IMR-90 (cell line): Measurements from ENCODE around the gene OR10K1. TPM values are rescaled to one million over a fixed set of nuclear protein-coding genes. Genes with fewer than 3 reads are reported as not detected.

ENCODE experiments used
- ATAC-seq: fragments of 200-7000 bp; cut with Tn5 transposase; 2 replicates; pipeline ENCODE4 v1.9.1; 2020; ENCODE audit warnings: low read depth, mild to moderate bottlenecking, moderate library complexity
- BruUV-seq: library from RNA; stranded (reverse); fragments of 400-500 nt; replicated peaks from 2 replicates; lab custom pipeline; 2021; lab: Mats Ljungman, UMichigan
- CTCF ChIA-PET: fragments of 300-600 bp; formaldehyde crosslinking; extraction: SDS; loops from one replicate; lab custom pipeline; 2021; ENCODE audit warnings: antibody characterized with exemption; lab: Yijun Ruan, JAX
- POLR2A ChIA-PET: fragments of 300-600 bp; sonication (Branson Sonifier 250); formaldehyde crosslinking; loops from one replicate; lab custom pipeline; 2022; ENCODE audit warnings: antibody characterized with exemption; ENCODE audit not compliant: unreplicated experiment; lab: Charles Lee
- DNase-seq: peaks from one replicate; pipeline ENCODE4 v3.0.0; 2013
- H2AFZ ChIP-seq: replicated peaks from 2 replicates; pipeline ENCODE3; 2013; ENCODE audit warnings: low read length, mild to moderate bottlenecking; ENCODE audit not compliant: poor library complexity
- H2AK5ac ChIP-seq: 2 replicates; pipeline ENCODE4 v1.6.1; 2013; ENCODE audit warnings: low read depth, low read length, inconsistent platforms
- H2AK9ac ChIP-seq: replicated peaks from 2 replicates; pipeline ENCODE3; 2013; ENCODE audit warnings: mild to moderate bottlenecking, low read depth, low read length, moderate library complexity; ENCODE audit not compliant: poor library complexity
- H2BK120ac ChIP-seq: 2 replicates; pipeline ENCODE4 v1.6.1; 2013; ENCODE audit warnings: low read depth, low read length, inconsistent platforms
- H2BK15ac ChIP-seq: 3 replicates; pipeline ENCODE4 v1.6.1; 2013; ENCODE audit warnings: low read depth, low read length, inconsistent platforms
- H2BK20ac ChIP-seq: 2 replicates; pipeline ENCODE4 v1.6.1; 2013; ENCODE audit warnings: low read depth, mild to moderate bottlenecking, inconsistent platforms, low read length, moderate library complexity
- H2BK5ac ChIP-seq: 2 replicates; pipeline ENCODE4 v1.6.1; 2013; ENCODE audit warnings: mild to moderate bottlenecking, low read depth, low read length, inconsistent platforms; ENCODE audit not compliant: poor library complexity, severe bottlenecking
- H3K14ac ChIP-seq: replicated peaks from 2 replicates; pipeline ENCODE4 v1.6.1; 2013; ENCODE audit warnings: low read depth, low read length, inconsistent platforms
- H3K18ac ChIP-seq: 2 replicates; pipeline ENCODE4 v1.6.1; 2013; ENCODE audit warnings: low read depth, low read length, control low read depth
- H3K23ac ChIP-seq: 2 replicates; pipeline ENCODE4 v1.6.1; 2013; ENCODE audit warnings: low read depth, low read length, inconsistent platforms
- H3K27ac ChIP-seq: 2 replicates; pipeline ENCODE4 v1.5.1; 2013; ENCODE audit warnings: mild to moderate bottlenecking, control low read depth, low read length; ENCODE audit not compliant: insufficient read depth
- H3K27me3 ChIP-seq: 2 replicates; pipeline ENCODE4 v1.6.1; 2013; ENCODE audit warnings: low read length; ENCODE audit not compliant: control insufficient read depth, insufficient read depth
- H3K36me3 ChIP-seq: 2 replicates; pipeline ENCODE4 v1.6.1; 2013; ENCODE audit warnings: low read length, mixed read lengths; ENCODE audit not compliant: control insufficient read depth, insufficient read depth
- H3K4ac ChIP-seq: 2 replicates; pipeline ENCODE4 v1.6.1; 2013; ENCODE audit warnings: low read depth, low read length, inconsistent platforms
- H3K4me1 ChIP-seq: 2 replicates; pipeline ENCODE4 v1.6.1; 2013; ENCODE audit warnings: low read length, mixed read lengths; ENCODE audit not compliant: control insufficient read depth, insufficient read depth
- H3K4me2 ChIP-seq: 2 replicates; pipeline ENCODE4 v1.6.1; 2013; ENCODE audit warnings: low read depth, mild to moderate bottlenecking, control low read depth, low read length, moderate library complexity
- H3K4me3 ChIP-seq: 2 replicates; pipeline ENCODE4 v1.5.1; 2013; ENCODE audit warnings: low read depth, mild to moderate bottlenecking, control low read depth, low read length, moderate library complexity; ENCODE audit not compliant: insufficient read depth
- H3K56ac ChIP-seq: 2 replicates; pipeline ENCODE4 v1.6.1; 2013; ENCODE audit warnings: low read length, inconsistent platforms; ENCODE audit not compliant: insufficient read depth; ENCODE audit errors: extremely low read depth
- H3K79me1 ChIP-seq, 2 experiments: 2 replicates each; pipeline ENCODE4 v1.6.1; 2013; ENCODE audit warnings: low read length in 2 of 2, inconsistent platforms in 1 of 2, low read depth in 1 of 2
- H3K9ac ChIP-seq: 2 replicates; pipeline ENCODE4 v1.6.1; 2013; ENCODE audit warnings: low read depth, low read length, control low read depth
- H3K9me1 ChIP-seq: 2 replicates; pipeline ENCODE4 v1.6.1; 2013; ENCODE audit warnings: low read length, inconsistent platforms; ENCODE audit not compliant: insufficient read depth
- H3K9me3 ChIP-seq: 2 replicates; pipeline ENCODE4 v1.6.1; 2013; ENCODE audit warnings: low read length; ENCODE audit not compliant: control insufficient read depth, insufficient read depth
- H4K20me1 ChIP-seq: 2 replicates; pipeline ENCODE4 v1.6.1; 2013; ENCODE audit warnings: low read length, inconsistent platforms; ENCODE audit not compliant: insufficient read depth
- H4K5ac ChIP-seq: 2 replicates; pipeline ENCODE4 v1.6.1; 2013; ENCODE audit warnings: mild to moderate bottlenecking, low read depth, low read length, control low read depth
- H4K8ac ChIP-seq, 2 experiments: 2 replicates each; pipeline ENCODE4 v1.6.1; 2013; ENCODE audit warnings: low read depth in 2 of 2, low read length in 2 of 2, control low read depth in 1 of 2, inconsistent platforms in 1 of 2
- H4K91ac ChIP-seq: 2 replicates; pipeline ENCODE4 v1.6.1; 2013; ENCODE audit warnings: low read depth, low read length, inconsistent platforms; ENCODE audit not compliant: insufficient read depth
- CHD1 ChIP-seq: IDR thresholded peaks from 2 replicates; pipeline ENCODE4 v1.6.1; 2012; ENCODE audit warnings: low read depth, low read length, improper control_type of control experiment
- FOS ChIP-seq: fragments of 150-350 bp; IDR thresholded peaks from 2 replicates; pipeline ENCODE4 v1.6.1; 2016; ENCODE audit warnings: low read depth, low read length
- MAFK ChIP-seq: IDR thresholded peaks from 2 replicates; pipeline ENCODE4 v1.6.1; 2012; ENCODE audit warnings: low read depth, low read length, improper control_type of control experiment
- MXI1 ChIP-seq: IDR thresholded peaks from 2 replicates; pipeline ENCODE4 v1.6.1; 2012; ENCODE audit warnings: low read depth, mild to moderate bottlenecking, low read length, moderate library complexity, borderline replicate concordance
- NFE2L2 ChIP-seq: fragments of 150-350 bp; IDR thresholded peaks from 2 replicates; pipeline ENCODE4 v1.6.1; 2016; ENCODE audit warnings: low read depth, mild to moderate bottlenecking, low read length
- RCOR1 ChIP-seq: IDR thresholded peaks from 2 replicates; pipeline ENCODE4 v1.6.1; 2012; ENCODE audit warnings: mild to moderate bottlenecking, low read length, improper control_type of control experiment; ENCODE audit not compliant: insufficient replicate concordance
- dilution Hi-C: fragments of 300-500 bp; cut with HindIII; formaldehyde crosslinking; loops from one replicate; pipeline ENCODE4 v1.14.3; 2018; ENCODE audit warnings: low sequenced_read_pairs; ENCODE audit not compliant: unreplicated experiment
- in situ Hi-C: fragments of 300-500 bp; cut with MboI; formaldehyde crosslinking; loops from 3 replicates; pipeline ENCODE4 v1.14.3; 2019; ENCODE audit warnings: low sequenced_read_pairs, inconsistent platforms, mixed read lengths
- intact Hi-C: fragments of 100-400 bp; cut with micrococcal nuclease; formaldehyde crosslinking; loops from 2 replicates; pipeline ENCODE4 v1.10.0; 2022
- polyA plus RNA-seq, 3 experiments: library from polyadenylated mRNA; depleted of rRNA; stranded (reverse); fragments of >200 nt; gene quantifications; 2 replicates each; pipeline ENCODE4 v1.2.3, GENCODE V29; 2012; ENCODE audit warnings: low replicate concordance in 1 of 3
- total RNA-seq: library from RNA; depleted of rRNA; stranded (reverse); fragments of >200 nt; gene quantifications from 2 replicates; pipeline ENCODE4 v1.2.3, GENCODE V29; 2012
- TF ChIP-seq, protein P1 (sequence below): fragments of 150-350 bp; IDR thresholded peaks from 2 replicates; pipeline ENCODE4 v1.6.1; 2017; ENCODE audit warnings: mild to moderate bottlenecking, antibody characterized with exemption, low read length, low read depth

OR10K1 gene
- total and polyA plus RNA-seq, 2 of the 4 experiments (the other 2 are of a cell fraction), result not detected

DNA sequence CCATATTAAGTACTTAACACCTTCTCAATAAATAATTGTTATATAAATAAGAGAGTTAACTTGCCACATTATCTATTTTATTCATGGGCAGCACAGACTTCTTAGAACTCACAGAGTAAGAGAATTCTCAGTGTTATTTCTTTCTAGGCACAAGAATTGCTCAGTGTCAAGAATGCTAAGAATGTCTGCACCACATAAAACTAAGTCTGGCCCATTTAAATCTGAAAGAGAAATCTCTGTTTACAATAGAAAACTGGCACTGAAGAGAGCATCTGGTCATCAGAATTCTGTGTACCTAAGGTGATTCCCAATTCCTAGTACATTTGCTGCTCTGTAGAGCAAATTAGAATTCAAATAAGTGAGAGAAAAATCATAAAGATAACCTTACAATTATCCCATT is 39.4 kb upstream of the OR10K1 start:
- Histone ChIP-seq H3K27ac (no peak overlapping the region), H2AFZ (no peak overlapping the region), H3K36me3 (no peaks in the 10 kb centered on the region), H2BK15ac (no peak overlapping the region), H4K8ac (no peak overlapping the region), H3K4me2 (no peak overlapping the region), H2BK20ac (no peak overlapping the region), H3K79me1 (no peaks in the 10 kb centered on the region), H2AK5ac (no peak overlapping the region), H3K9me1 (no peaks in the 10 kb centered on the region), H3K9ac (no peak overlapping the region), H3K18ac (no peak overlapping the region), H3K4ac (no peak overlapping the region), H4K5ac (no peak overlapping the region), H4K20me1 (no peaks in the 10 kb centered on the region), H2AK9ac (no peak overlapping the region), H4K91ac (no peak overlapping the region), H3K14ac (no peak overlapping the region), H3K4me3 (no peak overlapping the region), H3K27me3 (no peaks in the 10 kb centered on the region), H3K23ac (no peak overlapping the region), H2BK120ac (no peak overlapping the region), H3K4me1 (no peaks in the 10 kb centered on the region), H3K9me3 (no peaks in the 10 kb centered on the region; the same call in 1 of the 2 replicates), H3K56ac (no peak overlapping the region), H2BK5ac (no peak overlapping the region)
- no TSS peak for BruUV-seq
- intact Hi-C loops (no loop called here), in situ Hi-C loops (no loop called here), dilution Hi-C loops (no loop called here)
- TF ChIP-seq NFE2L2, result no peak
- TF ChIP-seq MXI1, result no peak
- TF ChIP-seq MAFK, result no peak
- TF ChIP-seq CHD1, result no peak
- no peak for TF ChIP-seq RCOR1
- TF ChIP-seq, protein P1, sequence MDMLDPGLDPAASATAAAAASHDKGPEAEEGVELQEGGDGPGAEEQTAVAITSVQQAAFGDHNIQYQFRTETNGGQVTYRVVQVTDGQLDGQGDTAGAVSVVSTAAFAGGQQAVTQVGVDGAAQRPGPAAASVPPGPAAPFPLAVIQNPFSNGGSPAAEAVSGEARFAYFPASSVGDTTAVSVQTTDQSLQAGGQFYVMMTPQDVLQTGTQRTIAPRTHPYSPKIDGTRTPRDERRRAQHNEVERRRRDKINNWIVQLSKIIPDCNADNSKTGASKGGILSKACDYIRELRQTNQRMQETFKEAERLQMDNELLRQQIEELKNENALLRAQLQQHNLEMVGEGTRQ, result no peak
- no peak for TF ChIP-seq FOS
- no peak for ATAC-seq
- ChIA-PET CTCF (no interaction called here), POLR2A (no interaction called here)
- no peak for DNase-seq
